ENCODE data around the gene TBC1D3H.
"Not testable (repeated sequence)": the region's sequence is repeated elsewhere in the genome, so short reads cannot be mapped to it uniquely, and the experiment has no call there.

TBC1D3H gene

DNA sequence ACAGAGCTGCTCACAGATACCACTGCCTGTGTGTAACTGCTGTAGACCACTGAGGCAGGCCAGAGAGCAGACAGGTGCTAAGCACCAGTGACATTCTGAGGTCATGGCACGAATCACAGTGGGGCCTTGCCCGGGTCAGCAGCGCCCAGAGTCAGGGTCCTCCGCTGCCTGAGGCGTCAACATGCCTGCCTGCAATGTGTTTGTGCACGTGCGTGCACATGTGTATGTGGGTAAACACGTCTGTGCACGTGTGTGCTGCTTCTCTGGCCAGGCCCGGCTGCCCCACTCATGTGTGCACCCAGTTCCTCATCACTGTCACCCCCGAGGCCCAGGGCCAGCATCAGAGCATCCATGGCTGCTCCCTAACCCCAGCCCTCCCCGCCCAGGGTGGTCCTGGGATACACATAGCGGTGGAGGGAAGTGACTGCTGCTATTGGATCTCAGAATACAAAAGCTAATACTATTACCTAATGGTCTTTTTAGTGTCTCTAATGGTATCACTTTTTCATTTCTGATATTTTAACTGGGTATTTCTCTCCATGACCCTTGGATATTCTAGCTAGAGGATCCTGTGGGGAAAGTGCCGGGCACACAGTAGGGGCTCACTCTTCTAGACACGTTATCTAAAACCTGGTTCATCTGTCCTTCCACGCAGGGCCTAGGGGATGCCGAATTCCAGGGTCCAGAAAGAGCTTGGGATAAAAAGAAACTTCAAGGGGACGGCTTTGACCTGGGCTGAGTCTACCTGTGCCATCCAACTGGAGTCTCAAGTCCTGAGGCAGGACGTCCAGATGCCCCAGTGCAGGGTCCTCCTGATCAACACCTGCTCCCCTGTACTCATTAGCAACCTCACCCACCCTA lies at the start of gene TBC1D3H:
TSS of gene TBC1D3H (minus strand) at position 51 of the 861 bp plus-strand sequence. CDS start 1,540 bp downstream, outside the sequence.
- peak; percentile 0 for DNase-seq

DNA sequence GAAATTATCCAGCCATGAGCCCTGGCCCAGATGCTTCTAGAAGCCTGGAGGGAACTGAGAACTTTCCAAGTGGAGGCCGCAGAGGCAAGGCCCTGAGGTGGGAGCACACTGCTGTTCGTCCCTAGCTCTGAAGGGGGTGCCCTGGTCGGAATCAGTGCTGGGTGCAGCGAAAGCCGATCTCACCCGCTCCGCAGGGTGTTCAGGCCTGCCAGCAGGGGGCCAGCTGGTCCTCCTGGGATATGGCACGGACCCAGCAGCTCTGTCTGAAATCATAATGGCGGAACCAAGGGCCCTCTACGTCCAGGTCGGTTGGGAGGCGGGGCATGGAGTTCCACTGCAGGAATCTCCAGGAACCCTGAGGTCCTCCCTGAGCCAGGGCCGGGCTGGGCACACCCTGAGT lies 40.7 kb upstream of the TBC1D3H start:
- DNase-seq: not testable (repeated sequence)

DNA sequence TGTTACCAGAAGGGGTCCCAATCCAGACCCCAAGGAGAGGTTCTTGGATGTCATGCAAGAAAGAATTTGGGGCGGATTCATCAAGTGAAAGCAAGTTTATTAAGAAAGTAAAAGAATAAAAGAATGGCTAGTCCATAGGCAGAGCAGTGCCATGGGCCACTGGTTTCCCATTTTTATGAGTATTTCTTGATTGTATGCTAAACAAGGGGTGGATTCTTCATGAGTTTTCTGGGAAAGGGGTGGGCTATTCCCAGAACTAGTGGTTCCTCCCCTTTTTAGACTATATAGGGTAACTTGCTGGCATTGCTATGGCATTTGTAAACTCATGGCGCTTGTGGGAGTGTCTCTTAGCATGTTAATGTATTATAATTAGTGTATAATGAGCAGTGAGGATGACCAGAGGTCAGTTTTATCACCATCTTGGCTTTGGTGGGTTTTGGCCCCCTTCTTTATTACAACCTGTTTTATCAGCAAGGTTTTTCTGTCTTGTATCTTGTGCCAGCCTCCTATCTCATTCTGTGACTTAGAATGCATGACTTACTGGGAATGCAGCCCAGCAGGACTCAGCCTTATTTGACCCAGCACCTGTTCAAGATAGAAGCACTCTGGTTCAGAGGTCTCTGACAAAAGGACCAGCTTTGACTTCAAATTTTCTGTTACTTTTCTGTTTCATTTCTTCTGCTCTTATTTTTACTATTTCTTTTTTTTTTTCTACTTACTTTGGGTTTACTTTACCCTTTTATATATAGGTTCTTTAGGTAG lies 27.1 kb upstream of the TBC1D3H start:
- DNase-seq: not testable (repeated sequence)

DNA sequence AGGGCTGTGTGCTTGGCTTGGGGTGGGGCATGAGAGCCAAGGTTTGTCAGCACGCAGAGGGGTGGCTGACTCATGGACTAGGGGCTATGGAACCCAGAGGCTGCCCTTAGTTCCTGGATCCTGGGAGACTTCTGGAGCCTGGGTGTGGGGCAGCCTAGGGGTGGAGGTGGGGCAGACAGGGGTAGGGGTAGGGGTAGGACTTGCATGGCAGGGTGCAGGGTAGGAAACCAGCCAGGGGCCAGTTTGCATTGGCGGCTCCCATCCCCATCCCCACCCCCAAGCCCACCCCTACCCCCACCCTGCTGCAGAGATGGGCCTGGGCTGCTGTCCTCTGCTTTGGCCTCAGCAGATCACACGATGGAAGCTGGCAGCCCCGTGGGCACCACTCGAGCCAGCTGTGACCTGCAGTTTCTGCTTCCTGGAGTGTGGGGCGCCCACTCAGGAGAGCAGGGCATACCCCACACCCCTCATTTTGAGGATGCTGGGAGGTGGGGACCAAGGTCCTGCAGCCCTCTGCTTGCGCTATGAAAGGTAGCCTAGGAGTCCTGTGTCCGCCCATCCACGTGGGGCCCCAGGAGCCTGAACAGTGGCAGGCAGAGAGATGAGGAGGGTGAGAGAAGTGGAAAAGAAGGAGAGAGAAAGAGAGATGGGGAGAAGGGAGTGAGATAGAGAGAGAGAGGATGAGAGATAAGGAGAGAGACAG lies 2.9 kb upstream of the TBC1D3H start:
- DNase-seq: not testable (repeated sequence)

DNA sequence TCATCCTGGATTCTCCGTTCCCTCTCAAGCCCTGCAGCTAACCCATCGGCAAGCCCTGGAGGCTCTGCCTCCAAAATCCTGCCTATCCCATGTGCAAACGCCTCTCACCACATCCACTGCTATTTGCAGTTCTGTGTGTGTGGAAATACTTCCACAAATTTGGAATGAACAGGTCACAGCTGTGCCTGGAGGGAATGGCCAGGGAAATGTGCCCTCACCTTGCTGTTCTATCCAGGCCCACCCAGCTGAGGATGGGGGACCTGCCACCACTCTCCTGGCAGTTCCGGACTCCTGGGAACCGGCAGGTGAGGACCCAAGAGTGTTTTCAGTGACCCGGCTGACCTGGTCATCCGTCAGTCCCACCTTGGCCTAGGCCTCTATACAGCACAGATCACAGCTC lies 12.3 kb downstream of the TBC1D3H start:
- not testable (repeated sequence) for DNase-seq

DNA sequence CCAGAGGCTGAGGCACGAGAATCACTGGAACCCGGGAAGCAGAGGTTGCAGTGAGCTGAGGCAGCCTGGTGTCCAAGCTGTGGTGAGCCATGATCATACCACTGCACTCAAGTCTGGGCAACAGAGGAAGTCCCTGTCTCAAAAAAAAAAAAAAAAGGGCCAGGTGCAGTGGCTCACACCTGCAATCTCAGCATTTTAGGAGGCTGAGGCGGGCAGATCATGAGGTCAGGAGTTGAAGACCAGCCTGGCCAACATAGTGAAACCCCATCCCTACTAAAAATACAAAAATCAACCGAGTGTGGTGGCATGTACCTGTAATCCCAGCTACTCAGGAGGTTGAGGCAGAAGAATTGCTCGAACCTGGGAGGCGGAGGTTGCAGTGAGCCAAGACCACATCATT lies 25.7 kb downstream of the TBC1D3H start:
- not testable (repeated sequence) for DNase-seq

Measured in CD4-positive, alpha-beta T cell treated with Interleukin-6 for 4 hours (primary cell).